ENCODE results near the gene SPOPL.

The SPOPL gene

DNA sequence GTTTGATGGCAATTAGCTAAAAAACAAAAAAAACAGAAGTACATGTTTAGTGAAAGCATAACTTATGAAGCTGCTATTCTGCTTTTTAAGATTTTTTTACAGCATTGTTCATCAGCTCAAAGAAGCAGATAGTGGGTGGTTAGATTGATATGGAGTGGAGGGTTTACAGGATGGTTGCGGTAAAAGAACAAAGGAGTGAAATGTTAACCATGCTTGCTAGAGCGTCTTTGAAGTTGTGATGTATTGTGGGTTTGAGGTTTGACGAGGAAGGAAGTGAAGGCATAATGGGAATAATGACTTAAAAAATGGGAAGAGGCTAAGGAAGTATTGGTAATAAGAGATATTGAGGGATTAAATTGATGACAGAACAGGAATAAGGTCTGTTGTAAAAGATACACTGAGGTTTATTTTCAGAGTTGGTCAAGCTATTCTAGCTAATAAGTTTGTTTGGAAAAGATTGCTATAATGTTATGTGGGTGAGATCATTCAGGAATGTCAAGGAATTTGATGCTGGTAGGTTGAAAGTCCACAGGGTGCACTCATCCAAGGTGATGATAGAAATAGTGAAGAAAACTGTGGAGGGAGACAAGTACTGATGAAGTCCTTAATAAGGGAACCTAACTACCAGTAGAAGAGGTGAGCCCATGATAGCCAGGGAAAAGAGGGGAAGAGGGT is 14.6 kb downstream of the SPOPL start (continued):
- TF ChIP-seq, protein P1, sequence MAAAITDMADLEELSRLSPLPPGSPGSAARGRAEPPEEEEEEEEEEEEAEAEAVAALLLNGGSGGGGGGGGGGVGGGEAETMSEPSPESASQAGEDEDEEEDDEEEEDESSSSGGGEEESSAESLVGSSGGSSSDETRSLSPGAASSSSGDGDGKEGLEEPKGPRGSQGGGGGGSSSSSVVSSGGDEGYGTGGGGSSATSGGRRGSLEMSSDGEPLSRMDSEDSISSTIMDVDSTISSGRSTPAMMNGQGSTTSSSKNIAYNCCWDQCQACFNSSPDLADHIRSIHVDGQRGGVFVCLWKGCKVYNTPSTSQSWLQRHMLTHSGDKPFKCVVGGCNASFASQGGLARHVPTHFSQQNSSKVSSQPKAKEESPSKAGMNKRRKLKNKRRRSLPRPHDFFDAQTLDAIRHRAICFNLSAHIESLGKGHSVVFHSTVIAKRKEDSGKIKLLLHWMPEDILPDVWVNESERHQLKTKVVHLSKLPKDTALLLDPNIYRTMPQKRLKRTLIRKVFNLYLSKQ (tag by site-specific recombination; IDR thresholded peaks at IDR 0.05; ENCODE audit: borderline replicate concordance) = no peak
- TF ChIP-seq ZNF776 (tag by site-specific recombination; IDR thresholded peaks at IDR 0.05; ENCODE audit: borderline replicate concordance) (no peak), ZNF175 (tag by site-specific recombination; IDR thresholded peaks at IDR 0.05) (no peak), PRDM10 (tag by site-specific recombination; IDR thresholded peaks at IDR 0.05) (0 out of 2 replicates have a peak, but pooled peaks have one; percentile 13), ZFHX2 (tag by site-specific recombination; conservative IDR thresholded peaks at IDR 0.05) (0 out of 2 replicates have a peak, but pooled peaks have one; percentile 12), ZNF398 (tag by site-specific recombination; IDR thresholded peaks at IDR 0.05) (no peak), ZNF404 (tag by site-specific recombination; IDR thresholded peaks at IDR 0.05) (no peak), ZNF629 (tag by site-specific recombination; IDR thresholded peaks at IDR 0.05) (peak; percentile 26; the same call in 1 of the 2 replicates), ZNF174 (tag by site-specific recombination; IDR thresholded peaks at IDR 0.05) (no peak), ZNF426 (tag by site-specific recombination; IDR thresholded peaks at IDR 0.05) (no peak), HOXD13 (CRISPR knock-in tag; IDR thresholded peaks at IDR 0.05; ENCODE audit: borderline replicate concordance) (no peak), SCRT1 (tag by site-specific recombination; IDR thresholded peaks at IDR 0.05; ENCODE audit: borderline replicate concordance) (no peak), IKZF3 (tag by site-specific recombination; IDR thresholded peaks at IDR 0.05) (no peak), PRDM1 (tag by site-specific recombination; IDR thresholded peaks at IDR 0.05) (0 out of 2 replicates have a peak, but pooled peaks have one; percentile 18)
- TF ChIP-seq, protein P2, sequence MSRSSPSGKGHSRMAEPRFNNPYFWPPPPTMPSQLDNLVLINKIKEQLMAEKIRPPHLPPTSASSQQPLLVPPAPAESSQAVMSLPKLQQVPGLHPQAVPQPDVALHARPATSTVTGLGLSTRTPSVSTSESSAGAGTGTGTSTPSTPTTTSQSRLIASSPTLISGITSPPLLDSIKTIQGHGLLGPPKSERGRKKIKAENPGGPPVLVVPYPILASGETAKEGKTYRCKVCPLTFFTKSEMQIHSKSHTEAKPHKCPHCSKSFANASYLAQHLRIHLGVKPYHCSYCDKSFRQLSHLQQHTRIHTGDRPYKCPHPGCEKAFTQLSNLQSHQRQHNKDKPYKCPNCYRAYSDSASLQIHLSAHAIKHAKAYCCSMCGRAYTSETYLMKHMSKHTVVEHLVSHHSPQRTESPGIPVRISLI (tag by site-specific recombination; IDR thresholded peaks at IDR 0.05) = no peak

GRCh38 chr2:138518860-138519259 is 17.3 kb downstream of the SPOPL start:
- ChIA-PET CTCF (interaction anchor here (0.6 kb wide), 1 partner anchor 633 kb away, joined by 3 read pairs; no protein-coding TSS in a partner anchor), POLR2A (no interaction called here)
- peaks cover 12% of the 10 kb centered on the region for H3K4me1 ChIP-seq (ENCODE audit: control insufficient read depth, insufficient read depth, low read length)
- no peak overlapping the region for H3K4me3 ChIP-seq (ENCODE audit: low read depth, low read length)
- no peaks in the 10 kb centered on the region for H3K9me3 ChIP-seq (ENCODE audit: control insufficient read depth, insufficient read depth, low read depth, low read length)
- peaks cover 0 to 7% of the 10 kb centered on the region in 2 experiments; a peak in 1 of 3 replicates for H3K36me3 ChIP-seq (ENCODE audit: control insufficient read depth in 2 of 2, insufficient read depth in 1 of 2, low read length in 2 of 2)
- TF ChIP-seq ZNF23 (tag by site-specific recombination; IDR thresholded peaks at IDR 0.05; ENCODE audit: borderline replicate concordance) (no peak), ZEB2 (tag by site-specific recombination; IDR thresholded peaks at IDR 0.05) (no peak), ZNF626 (tag by site-specific recombination; IDR thresholded peaks at IDR 0.05) (no peak), ZNF654 (tag by site-specific recombination; IDR thresholded peaks at IDR 0.05; ENCODE audit: low read depth) (no peak)
- no peak overlapping the region for H3K27ac ChIP-seq (ENCODE audit: extremely low read depth, low read depth, low read length)
